Measurements from ENCODE around the gene TTLL11.

TTLL11 gene

DNA sequence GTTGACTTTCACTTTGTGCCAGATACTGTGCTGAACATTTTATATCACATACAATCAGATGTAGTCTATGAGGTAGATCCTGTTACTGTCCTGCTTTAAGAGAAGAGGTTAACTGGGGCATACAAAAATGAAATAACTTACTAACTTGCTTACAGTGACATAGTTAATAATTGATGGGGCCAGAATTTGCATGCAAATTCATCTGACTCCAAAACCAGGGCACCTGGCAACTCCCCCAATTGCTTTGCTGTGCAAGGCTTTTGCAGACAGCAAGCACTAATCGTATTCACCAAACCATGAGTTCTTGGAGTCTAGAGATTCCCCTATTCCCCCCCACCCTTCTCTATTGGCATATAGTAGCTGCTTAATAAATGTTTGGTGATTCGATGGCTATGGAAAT is 155.9 kb downstream of the TTLL11 start:
- DNase-seq (ENCODE audit: low read depth) = no peak
- no peak for TF ChIP-seq CTCF (IDR thresholded peaks at IDR 0.05; ENCODE audit: low read depth, low read length, missing control alignments)
- no peak overlapping the region for H3K4me3 ChIP-seq (ENCODE audit: low read depth, low read length)

DNA sequence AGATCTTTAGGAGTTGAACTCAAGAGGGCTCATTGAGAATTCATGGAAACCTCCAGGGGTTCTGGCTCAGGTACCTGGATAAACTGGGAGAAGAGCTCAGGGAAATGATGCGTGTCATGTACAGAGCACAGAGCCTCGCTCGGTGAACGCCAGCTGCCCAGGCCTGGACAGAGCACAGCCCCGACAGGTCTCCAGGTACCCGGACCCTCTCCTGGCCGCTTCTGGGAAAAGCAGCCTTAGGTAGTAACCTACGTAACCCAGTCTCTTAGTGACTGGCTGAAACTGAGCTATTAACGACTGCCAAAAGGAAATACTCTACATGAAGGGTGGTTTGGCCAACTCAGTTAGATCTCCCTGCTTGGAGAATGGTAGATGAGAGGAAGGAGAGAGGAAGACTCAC is 157.4 kb downstream of the TTLL11 start:
- TF ChIP-seq CTCF (IDR thresholded peaks at IDR 0.05; ENCODE audit: low read depth, low read length, missing control alignments) = no peak
- no peak for DNase-seq (ENCODE audit: low read depth)
- no peak overlapping the region for H3K4me3 ChIP-seq (ENCODE audit: low read depth, low read length)

DNA sequence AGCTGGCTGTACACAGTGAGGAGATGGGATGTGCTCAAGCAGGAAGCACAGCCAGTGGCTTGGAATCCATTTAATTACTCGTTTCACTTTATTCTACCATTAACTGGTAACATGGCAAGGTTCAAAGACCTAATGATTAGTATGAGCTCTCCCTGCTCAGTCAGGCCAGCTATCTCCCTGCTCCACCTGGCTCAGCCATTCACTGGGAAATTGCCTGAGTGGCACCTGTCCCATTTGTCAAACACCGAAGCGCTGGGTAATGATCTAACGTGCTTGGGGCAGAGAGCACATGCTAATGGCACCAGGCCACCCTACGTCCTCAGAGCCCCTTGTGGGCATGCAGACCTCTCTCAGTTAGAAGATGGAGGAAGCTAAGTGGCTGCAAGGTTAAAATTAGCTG is 162.2 kb downstream of the TTLL11 start:
- no peak for TF ChIP-seq CTCF (IDR thresholded peaks at IDR 0.05; ENCODE audit: low read depth, low read length, missing control alignments)
- H3K4me3 ChIP-seq (ENCODE audit: low read depth, low read length) = no peak overlapping the region
- no peak for DNase-seq (ENCODE audit: low read depth)

DNA sequence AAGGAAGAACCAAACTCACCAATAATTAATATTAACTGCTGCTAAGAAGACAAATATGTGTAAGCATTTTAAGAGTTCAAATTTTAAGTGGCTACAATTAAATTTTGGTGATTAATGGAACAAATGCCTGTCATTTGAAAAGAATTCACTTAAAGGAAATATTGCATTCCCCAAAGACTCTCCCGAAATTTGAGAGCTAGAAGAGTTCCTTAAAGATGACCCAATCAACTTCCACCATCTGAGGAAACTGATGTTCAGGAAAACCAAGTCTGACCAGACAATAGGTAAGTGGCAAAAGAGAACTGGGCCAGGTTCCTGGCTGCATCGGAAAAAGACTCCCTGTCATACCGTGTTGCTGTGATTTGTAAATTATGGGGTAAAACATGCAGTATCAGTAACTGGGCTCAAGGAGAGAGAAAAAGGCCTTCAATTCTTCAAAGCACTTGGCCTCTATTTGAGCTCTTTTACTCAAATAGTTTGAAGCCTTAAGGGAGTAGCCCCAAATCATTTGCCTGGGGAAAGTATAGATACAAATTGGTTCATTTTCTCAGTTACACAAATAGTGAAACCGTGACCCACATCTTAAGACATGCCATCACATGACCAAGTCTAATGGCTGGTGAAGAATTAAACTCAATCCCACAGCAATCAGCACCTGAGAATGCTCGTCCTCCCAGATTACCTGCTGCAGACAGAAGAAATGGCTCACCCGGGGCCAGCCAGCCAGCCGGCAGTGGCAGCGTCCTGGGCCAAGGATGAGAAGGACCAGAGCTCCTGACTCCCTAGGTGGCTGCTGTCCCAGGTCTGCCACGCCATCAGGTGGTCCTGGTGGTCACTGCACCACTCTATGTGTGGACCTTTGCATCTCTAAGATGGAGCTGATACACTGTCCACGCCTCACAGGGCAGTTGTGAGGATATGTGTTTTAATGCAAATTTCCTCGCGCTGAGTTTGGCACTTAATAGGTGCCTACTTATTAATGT is 162.9 kb downstream of the TTLL11 start:
- H3K4me3 ChIP-seq (ENCODE audit: low read depth, low read length) = no peak overlapping the region
- peak; percentile 5 for TF ChIP-seq CTCF (IDR thresholded peaks at IDR 0.05; ENCODE audit: low read depth, low read length, missing control alignments)
- no peak for DNase-seq (ENCODE audit: low read depth)

- no peak for TF ChIP-seq CTCF (IDR thresholded peaks at IDR 0.05; ENCODE audit: low read depth, low read length, missing control alignments)
- no peak overlapping the region for H3K4me3 ChIP-seq (ENCODE audit: low read depth, low read length)
- no peak for DNase-seq (ENCODE audit: low read depth)
Measured at GRCh38 chr9:121927636-121928035, 165.5 kb downstream of the TTLL11 start.

GRCh38 chr9:121927081-121927480 is 166.0 kb downstream of the TTLL11 start:
- H3K4me3 ChIP-seq (ENCODE audit: low read depth, low read length) = no peak overlapping the region
- DNase-seq (ENCODE audit: low read depth) = no peak
- TF ChIP-seq CTCF (IDR thresholded peaks at IDR 0.05; ENCODE audit: low read depth, low read length, missing control alignments) = no peak

All from GM12864 (cell line).